ENCODE data around the gene LARGE1.

Gene LARGE1

DNA sequence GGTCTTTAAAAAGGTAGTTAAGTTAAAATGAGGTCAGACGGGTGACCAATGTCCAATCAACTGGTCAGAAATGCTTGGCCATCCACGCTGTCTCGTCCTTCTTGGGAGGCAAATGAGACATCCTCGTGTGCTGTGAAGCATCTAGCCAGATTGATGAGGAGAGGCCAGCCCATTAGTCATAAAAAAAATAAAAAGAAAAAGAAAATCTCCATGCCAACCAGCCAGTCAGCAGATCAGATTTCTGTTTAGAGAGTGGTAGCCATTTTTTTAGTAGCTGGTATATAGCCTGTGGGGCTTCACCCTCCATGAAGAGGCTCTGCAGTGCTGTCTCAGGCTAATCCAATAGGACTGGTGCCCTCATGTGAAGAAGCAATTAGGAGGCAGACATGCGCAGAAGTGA lies 519.0 kb downstream of the LARGE1 start:
- Mint-ChIP-seq H3K4me1 (ENCODE audit: low read depth) (no peaks in the 10 kb centered on the region), H3K36me3 (ENCODE audit: low read depth) (no peaks in the 10 kb centered on the region), H3K27ac (no peak overlapping the region), H3K4me3 (no peak overlapping the region), H3K9me3 (peaks cover 29% of the 10 kb centered on the region), H3K27me3 (ENCODE audit: low read depth) (no peaks in the 10 kb centered on the region)
- no peak for DNase-seq (ENCODE audit: low spot score)

- H3K36me3 Mint-ChIP-seq (ENCODE audit: low read depth), result no peaks in the 10 kb centered on the region
- H3K27ac Mint-ChIP-seq, result no peak overlapping the region
- H3K4me1 Mint-ChIP-seq (ENCODE audit: low read depth), result no peaks in the 10 kb centered on the region
- peaks cover 25% of the 10 kb centered on the region for H3K9me3 Mint-ChIP-seq
- DNase-seq (ENCODE audit: low spot score), result no peak
- no peak overlapping the region for H3K4me3 Mint-ChIP-seq
- H3K27me3 Mint-ChIP-seq (ENCODE audit: low read depth), result no peaks in the 10 kb centered on the region
These were observed 519.4 kb downstream of the LARGE1 start for GRCh38 chr22:33400891-33401290.

- Mint-ChIP-seq H3K27ac (no peak overlapping the region), H3K4me3 (no peak overlapping the region), H3K27me3 (ENCODE audit: low read depth) (no peaks in the 10 kb centered on the region), H3K4me1 (ENCODE audit: low read depth) (no peaks in the 10 kb centered on the region), H3K9me3 (peaks cover 21% of the 10 kb centered on the region), H3K36me3 (ENCODE audit: low read depth) (no peaks in the 10 kb centered on the region)
- DNase-seq (ENCODE audit: low spot score), result no peak
These were observed 520.0 kb downstream of the LARGE1 start for GRCh38 chr22:33400061-33400840.

- no peaks in the 10 kb centered on the region for H3K36me3 Mint-ChIP-seq (ENCODE audit: low read depth)
- H3K9me3 Mint-ChIP-seq, result peaks cover 16% of the 10 kb centered on the region
- H3K4me3 Mint-ChIP-seq, result no peak overlapping the region
- H3K27ac Mint-ChIP-seq, result no peak overlapping the region
- DNase-seq (ENCODE audit: low spot score), result no peak
- no peaks in the 10 kb centered on the region for H3K4me1 Mint-ChIP-seq (ENCODE audit: low read depth)
- no peaks in the 10 kb centered on the region for H3K27me3 Mint-ChIP-seq (ENCODE audit: low read depth)
These were observed 522.8 kb downstream of the LARGE1 start for GRCh38 chr22:33397381-33397907.

DNA sequence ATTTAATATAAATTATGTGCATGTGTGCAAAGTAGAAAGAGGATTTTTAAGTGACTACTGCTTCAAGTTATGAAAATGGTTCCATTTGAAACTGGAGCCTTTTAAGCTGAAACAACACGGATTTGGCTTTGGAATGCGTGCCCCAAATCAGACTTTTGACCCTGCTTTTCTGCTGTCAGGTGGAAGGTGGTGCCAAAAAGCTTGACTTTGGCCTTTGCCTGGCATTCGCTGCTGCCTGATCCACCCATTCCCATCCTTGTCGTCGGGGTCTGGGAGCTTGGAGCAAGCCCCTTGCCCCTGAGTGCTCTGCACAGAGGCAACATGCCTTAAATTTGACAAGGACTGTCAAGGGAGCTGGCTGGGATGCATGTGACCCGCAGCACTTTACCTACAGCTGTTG lies 526.8 kb downstream of the LARGE1 start:
- Mint-ChIP-seq H3K9me3 (peaks cover 16% of the 10 kb centered on the region), H3K4me1 (ENCODE audit: low read depth) (no peaks in the 10 kb centered on the region), H3K36me3 (ENCODE audit: low read depth) (no peaks in the 10 kb centered on the region), H3K27ac (no peak overlapping the region), H3K4me3 (no peak overlapping the region), H3K27me3 (ENCODE audit: low read depth) (no peaks in the 10 kb centered on the region)
- no peak for DNase-seq (ENCODE audit: low spot score)

DNA sequence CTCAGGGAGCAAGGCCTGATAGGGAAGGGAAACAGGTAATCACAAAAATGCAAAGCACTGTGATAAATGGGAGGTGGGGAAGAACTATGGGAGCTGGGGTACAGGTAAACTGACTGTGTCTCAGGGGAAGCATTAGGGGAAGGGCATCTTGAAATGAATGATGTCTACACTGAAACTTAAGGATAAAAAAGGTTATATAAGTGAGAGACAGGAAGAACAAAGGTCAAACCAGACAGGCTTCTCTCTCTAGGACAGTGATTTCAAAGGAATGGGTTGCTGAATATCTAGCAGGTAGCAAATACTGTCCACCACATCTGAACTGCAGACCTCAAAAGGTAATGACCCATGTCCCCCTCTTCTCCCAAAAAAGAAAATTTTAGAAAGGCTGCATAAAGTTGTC lies 529.0 kb downstream of the LARGE1 start:
- Mint-ChIP-seq H3K27me3 (ENCODE audit: low read depth) (no peaks in the 10 kb centered on the region), H3K9me3 (peaks cover 16% of the 10 kb centered on the region), H3K4me1 (ENCODE audit: low read depth) (no peaks in the 10 kb centered on the region), H3K4me3 (no peak overlapping the region), H3K27ac (no peak overlapping the region), H3K36me3 (ENCODE audit: low read depth) (no peaks in the 10 kb centered on the region)
- no peak for DNase-seq (ENCODE audit: low spot score)

DNA sequence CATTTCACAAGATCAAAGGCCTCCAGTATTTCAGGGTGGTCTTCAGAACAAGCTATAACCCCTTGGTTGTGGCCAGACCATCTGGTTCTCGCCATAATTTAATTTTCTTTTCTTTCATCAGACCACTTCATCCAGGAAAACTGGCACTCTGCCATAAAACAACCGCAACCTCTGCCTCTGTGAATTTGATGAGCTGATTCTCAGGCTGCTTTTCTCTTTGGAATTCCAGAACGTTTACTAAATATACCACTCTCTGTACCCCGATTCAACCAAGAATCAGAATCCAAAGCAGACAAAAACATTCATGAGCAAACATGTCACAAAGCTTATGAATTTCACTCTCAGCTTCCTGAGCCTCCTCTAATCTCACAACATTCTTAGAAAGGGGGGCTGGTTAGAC lies 530.3 kb downstream of the LARGE1 start:
- Mint-ChIP-seq H3K36me3 (ENCODE audit: low read depth) (no peaks in the 10 kb centered on the region), H3K27ac (no peak overlapping the region), H3K4me1 (ENCODE audit: low read depth) (no peaks in the 10 kb centered on the region), H3K4me3 (no peak overlapping the region), H3K9me3 (peaks cover 23% of the 10 kb centered on the region), H3K27me3 (ENCODE audit: low read depth) (no peaks in the 10 kb centered on the region)
- no peak for DNase-seq (ENCODE audit: low spot score)

DNA sequence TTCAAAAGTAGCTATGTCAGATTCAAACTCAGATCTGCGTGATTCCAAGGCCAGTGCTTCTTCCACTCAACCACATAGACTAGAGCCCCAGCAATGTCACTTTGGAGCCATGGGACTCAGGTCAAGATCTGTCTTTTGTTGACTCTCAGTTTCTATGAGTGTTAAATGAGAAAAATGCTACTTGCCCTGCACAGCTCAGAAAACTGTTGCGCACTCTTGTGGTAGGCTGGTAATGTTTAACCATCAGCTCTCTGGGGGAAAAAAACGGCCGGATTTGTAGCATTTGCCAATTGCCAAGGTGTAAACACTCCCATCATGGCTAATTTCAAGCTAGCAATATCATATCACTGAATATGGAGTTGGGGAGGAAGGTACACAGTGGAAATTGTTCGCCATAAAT lies 534.0 kb downstream of the LARGE1 start:
- DNase-seq (ENCODE audit: low spot score), result no peak
- no peaks in the 10 kb centered on the region for H3K4me1 Mint-ChIP-seq (ENCODE audit: low read depth)
- no peaks in the 10 kb centered on the region for H3K27me3 Mint-ChIP-seq (ENCODE audit: low read depth)
- no peaks in the 10 kb centered on the region for H3K36me3 Mint-ChIP-seq (ENCODE audit: low read depth)
- no peak overlapping the region for H3K27ac Mint-ChIP-seq
- peaks cover 28% of the 10 kb centered on the region for H3K9me3 Mint-ChIP-seq
- no peak overlapping the region for H3K4me3 Mint-ChIP-seq

- H3K4me3 Mint-ChIP-seq, result no peak overlapping the region
- no peak for DNase-seq (ENCODE audit: low spot score)
- no peaks in the 10 kb centered on the region for H3K4me1 Mint-ChIP-seq (ENCODE audit: low read depth)
- peaks cover 24% of the 10 kb centered on the region for H3K9me3 Mint-ChIP-seq
- H3K36me3 Mint-ChIP-seq (ENCODE audit: low read depth), result no peaks in the 10 kb centered on the region
- no peak overlapping the region for H3K27ac Mint-ChIP-seq
- H3K27me3 Mint-ChIP-seq (ENCODE audit: low read depth), result no peaks in the 10 kb centered on the region
These were observed 534.7 kb downstream of the LARGE1 start for GRCh38 chr22:33385611-33386010.

DNA sequence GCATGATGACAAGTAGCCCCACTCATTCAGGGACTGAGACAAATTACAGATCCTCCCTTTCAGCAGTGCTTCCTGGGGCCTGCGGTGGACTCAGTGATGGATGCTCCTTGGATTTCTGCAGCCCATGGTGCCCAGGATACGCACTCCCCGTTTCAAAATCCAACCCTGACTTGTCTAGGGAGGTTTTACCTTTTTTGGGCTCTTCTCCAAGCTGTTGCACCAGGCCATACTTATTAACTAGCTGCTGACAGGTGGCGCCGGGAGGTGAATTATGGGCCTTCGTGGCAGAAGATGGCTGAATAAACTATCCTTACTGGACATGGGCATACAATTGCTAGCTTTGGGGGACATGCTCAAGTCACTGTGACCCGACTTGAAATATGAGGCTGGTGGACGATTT lies 537.8 kb downstream of the LARGE1 start:
- no peak overlapping the region for H3K4me3 Mint-ChIP-seq
- no peak for DNase-seq (ENCODE audit: low spot score)
- no peak overlapping the region for H3K27ac Mint-ChIP-seq
- H3K36me3 Mint-ChIP-seq (ENCODE audit: low read depth), result no peaks in the 10 kb centered on the region
- no peaks in the 10 kb centered on the region for H3K27me3 Mint-ChIP-seq (ENCODE audit: low read depth)
- peaks cover 32% of the 10 kb centered on the region for H3K9me3 Mint-ChIP-seq
- no peaks in the 10 kb centered on the region for H3K4me1 Mint-ChIP-seq (ENCODE audit: low read depth)

- Mint-ChIP-seq H3K27ac (no peak overlapping the region), H3K27me3 (ENCODE audit: low read depth) (no peaks in the 10 kb centered on the region), H3K4me3 (no peak overlapping the region), H3K4me1 (ENCODE audit: low read depth) (no peaks in the 10 kb centered on the region), H3K36me3 (ENCODE audit: low read depth) (no peaks in the 10 kb centered on the region), H3K9me3 (peaks cover 37% of the 10 kb centered on the region)
- no peak for DNase-seq (ENCODE audit: low spot score)
These were observed 538.5 kb downstream of the LARGE1 start for GRCh38 chr22:33381531-33382406.

DNA sequence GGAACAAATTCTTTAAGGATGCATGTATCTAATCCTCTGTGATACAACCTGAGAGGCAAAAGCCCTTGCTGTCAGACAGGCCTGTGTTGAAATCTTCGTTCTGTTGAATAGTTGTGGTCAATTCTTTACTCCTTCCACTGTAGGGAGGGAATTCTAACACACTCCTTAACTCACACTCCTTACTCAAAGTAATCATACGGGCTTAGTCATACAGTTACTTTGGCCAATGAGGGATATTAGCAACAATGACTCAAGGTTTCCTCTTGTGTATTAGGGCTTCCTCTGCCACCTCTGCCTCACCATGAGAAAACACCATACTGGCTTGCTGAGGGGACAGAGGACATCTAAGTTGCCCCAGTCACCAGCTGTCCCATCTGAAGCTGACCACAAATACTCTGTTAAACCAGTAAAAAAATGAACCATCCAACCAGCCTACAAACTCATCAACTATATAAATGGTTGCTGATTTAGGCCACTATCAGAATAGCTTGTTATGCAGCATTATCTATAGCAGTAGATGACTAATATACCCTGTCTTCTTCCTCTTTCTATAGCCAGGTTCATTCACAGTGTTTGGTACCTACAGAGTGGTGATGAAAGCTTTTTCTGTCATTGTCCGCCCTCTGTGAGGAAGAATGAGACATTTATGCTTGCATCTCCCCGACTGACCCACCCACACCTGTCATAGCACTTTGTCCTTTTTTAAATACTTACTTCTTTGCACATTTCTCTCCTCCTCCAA lies 539.3 kb downstream of the LARGE1 start:
- no peak overlapping the region for H3K27ac Mint-ChIP-seq
- no peaks in the 10 kb centered on the region for H3K4me1 Mint-ChIP-seq (ENCODE audit: low read depth)
- H3K4me3 Mint-ChIP-seq, result no peak overlapping the region
- DNase-seq (ENCODE audit: low spot score), result no peak
- peaks cover 34% of the 10 kb centered on the region for H3K9me3 Mint-ChIP-seq
- no peaks in the 10 kb centered on the region for H3K36me3 Mint-ChIP-seq (ENCODE audit: low read depth)
- no peaks in the 10 kb centered on the region for H3K27me3 Mint-ChIP-seq (ENCODE audit: low read depth)

DNA sequence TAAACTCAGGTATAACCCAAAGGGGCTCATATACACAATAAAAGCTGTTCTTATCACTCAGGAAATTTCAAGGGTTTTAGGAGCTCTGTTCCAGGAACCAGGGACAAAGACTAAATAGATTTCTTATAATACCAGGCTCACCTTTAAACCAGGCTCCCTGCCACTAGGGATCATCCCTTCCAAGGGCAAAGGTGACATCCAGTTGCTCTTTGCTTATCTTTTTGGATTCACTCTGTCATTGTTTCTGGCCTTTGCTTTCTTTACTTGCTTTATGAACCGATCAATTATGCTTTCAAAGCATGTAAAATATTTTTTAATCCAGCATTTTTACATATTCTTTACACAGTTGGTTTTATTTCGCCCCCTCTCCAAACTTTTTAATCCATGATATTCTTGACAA lies 540.4 kb downstream of the LARGE1 start:
- H3K4me1 Mint-ChIP-seq (ENCODE audit: low read depth), result no peaks in the 10 kb centered on the region
- H3K27me3 Mint-ChIP-seq (ENCODE audit: low read depth), result no peaks in the 10 kb centered on the region
- no peak for DNase-seq (ENCODE audit: low spot score)
- no peaks in the 10 kb centered on the region for H3K36me3 Mint-ChIP-seq (ENCODE audit: low read depth)
- H3K4me3 Mint-ChIP-seq, result no peak overlapping the region
- peaks cover 31% of the 10 kb centered on the region for H3K9me3 Mint-ChIP-seq
- H3K27ac Mint-ChIP-seq, result no peak overlapping the region

DNA sequence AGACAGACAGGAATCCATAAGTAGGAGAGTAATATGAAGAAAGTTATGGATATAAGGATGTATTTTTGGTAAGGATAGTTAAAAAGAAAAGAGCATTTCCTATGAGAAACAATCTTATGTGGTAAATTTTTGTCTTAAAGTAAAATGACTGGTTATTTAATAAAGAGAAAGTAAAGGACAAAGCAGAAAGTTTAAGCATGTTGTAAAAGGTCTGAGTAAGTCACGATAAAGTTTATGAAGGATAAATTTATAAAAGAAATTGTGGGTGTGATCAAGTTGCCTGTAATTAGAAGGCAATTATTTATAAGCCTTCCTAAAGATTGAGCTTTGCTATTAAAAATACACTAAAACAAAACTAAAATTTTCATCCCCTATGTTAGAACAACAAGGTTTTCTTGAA lies 547.4 kb downstream of the LARGE1 start:
- Mint-ChIP-seq H3K4me3 (no peak overlapping the region), H3K9me3 (peaks cover 17% of the 10 kb centered on the region), H3K36me3 (ENCODE audit: low read depth) (no peaks in the 10 kb centered on the region), H3K4me1 (ENCODE audit: low read depth) (no peaks in the 10 kb centered on the region), H3K27me3 (ENCODE audit: low read depth) (no peaks in the 10 kb centered on the region), H3K27ac (no peak overlapping the region)
- DNase-seq (ENCODE audit: low spot score), result no peak
